Activated CD4-positive, alpha-beta T cell treated with anti-CD3 and anti-CD28 coated beads, Interleukin-2, amount 50 U/mL, for 24 hours (primary cell): ENCODE measurements around the gene SLC8A1.

Source experiments
- DNase-seq, 2 donors: peaks; one replicate each; pipeline ENCODE4 v3.0.0-alpha.2; 2020; ENCODE audit warnings: low read depth in 1 of 2, low spot score in 1 of 2

The SLC8A1 gene

GRCh38 chr2:40358783-40359182 lies 93.1 kb downstream of the SLC8A1 start:
- no peak for DNase-seq

- no peak for DNase-seq
These were observed 94.2 kb downstream of the SLC8A1 start for GRCh38 chr2:40357667-40358066.

GRCh38 chr2:40355451-40355850 lies 96.4 kb downstream of the SLC8A1 start:
- no peak for DNase-seq

GRCh38 chr2:40353231-40353630 lies 98.7 kb downstream of the SLC8A1 start:
- no peak for DNase-seq

GRCh38 chr2:40352703-40353099 lies 99.2 kb downstream of the SLC8A1 start:
- no peak for DNase-seq

- DNase-seq, result no peak
These were observed 99.7 kb downstream of the SLC8A1 start for GRCh38 chr2:40352041-40352702.

GRCh38 chr2:40348665-40349064 lies 103.2 kb downstream of the SLC8A1 start:
- no peak for DNase-seq

GRCh38 chr2:40348038-40348437 lies 103.9 kb downstream of the SLC8A1 start:
- DNase-seq, result no peak

GRCh38 chr2:40346535-40347354 lies 105.1 kb downstream of the SLC8A1 start:
- no peak for DNase-seq

GRCh38 chr2:40344364-40344763 lies 107.5 kb downstream of the SLC8A1 start:
- DNase-seq, result no peak

- DNase-seq, result no peak
These were observed 108.0 kb downstream of the SLC8A1 start for GRCh38 chr2:40343902-40344301.

GRCh38 chr2:40341198-40341597 lies 110.7 kb downstream of the SLC8A1 start:
- no peak for DNase-seq

- DNase-seq, result no peak
These were observed 112.9 kb downstream of the SLC8A1 start for GRCh38 chr2:40339026-40339425.

- DNase-seq, result no peak
These were observed 119.6 kb downstream of the SLC8A1 start for GRCh38 chr2:40332191-40332826.

- DNase-seq, result no peak
These were observed 121.8 kb downstream of the SLC8A1 start for GRCh38 chr2:40330096-40330495.

- DNase-seq, result no peak
These were observed 122.2 kb downstream of the SLC8A1 start for GRCh38 chr2:40329739-40330030.

GRCh38 chr2:40325116-40325515 lies 126.8 kb downstream of the SLC8A1 start:
- DNase-seq, result no peak

- no peak for DNase-seq
These were observed 127.2 kb downstream of the SLC8A1 start for GRCh38 chr2:40324656-40325055.

- DNase-seq, result no peak
These were observed 130.1 kb downstream of the SLC8A1 start for GRCh38 chr2:40321822-40322221.

- no peak for DNase-seq
These were observed 130.8 kb downstream of the SLC8A1 start for GRCh38 chr2:40321016-40321623.

GRCh38 chr2:40318921-40319320 lies 133.0 kb downstream of the SLC8A1 start:
- DNase-seq, result no peak

- no peak for DNase-seq
These were observed 134.1 kb downstream of the SLC8A1 start for GRCh38 chr2:40317761-40318160.
